Measurements from ENCODE around the gene MFRP. TPM values are rescaled to one million over a fixed set of nuclear protein-coding genes. Genes with fewer than 3 reads are reported as not detected.

Gene MFRP
- total and polyA plus RNA-seq, 9 of the 15 experiments (the other 6 are each of a cell fraction or from before 2014, with no cell fraction given), result not detected

GRCh38 chr11:119378851-119379465 lies 32.5 kb upstream of the MFRP start (continued):
- no peak for TF ChIP-seq ZNF449 (CRISPR knock-in tag; IDR thresholded peaks at IDR 0.05)
- TF ChIP-seq SRF (CRISPR knock-in tag; IDR thresholded peaks at IDR 0.05), result no peak
- no peak for TF ChIP-seq REST (IDR thresholded peaks at IDR 0.05; ENCODE audit: borderline replicate concordance)
- TF ChIP-seq REST (CRISPR knock-in tag; IDR thresholded peaks at IDR 0.05; ENCODE audit: low read depth), result no peak
- no peak for TF ChIP-seq ZNF57 (CRISPR knock-in tag; IDR thresholded peaks at IDR 0.05)
- TF ChIP-seq FOXK2 (conservative IDR thresholded peaks at IDR 0.05 in 1 of 2, IDR thresholded peaks at IDR 0.05 in 1 of 2; ENCODE audit: low read depth in 2 of 2), result no peak
- no peak for TF ChIP-seq CBX5 (IDR thresholded peaks at IDR 0.05; ENCODE audit: borderline replicate concordance, low read depth)
- TF ChIP-seq ZBTB34 (CRISPR knock-in tag; IDR thresholded peaks at IDR 0.05), result no peak
- TF ChIP-seq GATA2 (CRISPR knock-in tag; IDR thresholded peaks at IDR 0.05), result peak; percentile 29; the same call in 1 of the 2 replicates
- no peak for TF ChIP-seq SMARCA5 (IDR thresholded peaks at IDR 0.05)

All from K562 (cell line).